AG04449 (cell line): ENCODE data around the gene DNAH5.

Source experiments
- CTCF ChIA-PET: fragments of 350-600 bp; formaldehyde crosslinking; extraction: SDS; loops from one replicate; lab custom pipeline; 2021; ENCODE audit warnings: antibody characterized with exemption; lab: Yijun Ruan, JAX
- POLR2A ChIA-PET: fragments of 400-600, 350-600 bp; formaldehyde crosslinking; extraction: SDS; loops from one replicate; lab custom pipeline; 2020; ENCODE audit warnings: antibody characterized with exemption, inconsistent platforms; lab: Yijun Ruan, JAX
- DNase-seq: peaks from one replicate; pipeline ENCODE4 v3.0.0-alpha.2; 2010; ENCODE audit warnings: low read depth, low spot score
- H3K4me3 ChIP-seq: 2 replicates; pipeline ENCODE4 v1.5.1; 2011; ENCODE audit warnings: low read depth, mild to moderate bottlenecking, control low read depth, low read length
- TF ChIP-seq, protein P1 (sequence below): IDR thresholded peaks from one replicate; pipeline ENCODE4 v1.5.1; 2011; ENCODE audit warnings: mild to moderate bottlenecking, moderate library complexity, low read length, control low read depth, inconsistent platforms; ENCODE audit not compliant: insufficient read depth; ENCODE audit errors: missing control alignments

The DNAH5 gene

GRCh38 chr5:13921578-13921977 lies 22.9 kb downstream of the DNAH5 start:
- CTCF ChIA-PET = no interaction called here
- POLR2A ChIA-PET = no interaction called here
- H3K4me3 ChIP-seq = no peak overlapping the region
- TF ChIP-seq, protein P1, sequence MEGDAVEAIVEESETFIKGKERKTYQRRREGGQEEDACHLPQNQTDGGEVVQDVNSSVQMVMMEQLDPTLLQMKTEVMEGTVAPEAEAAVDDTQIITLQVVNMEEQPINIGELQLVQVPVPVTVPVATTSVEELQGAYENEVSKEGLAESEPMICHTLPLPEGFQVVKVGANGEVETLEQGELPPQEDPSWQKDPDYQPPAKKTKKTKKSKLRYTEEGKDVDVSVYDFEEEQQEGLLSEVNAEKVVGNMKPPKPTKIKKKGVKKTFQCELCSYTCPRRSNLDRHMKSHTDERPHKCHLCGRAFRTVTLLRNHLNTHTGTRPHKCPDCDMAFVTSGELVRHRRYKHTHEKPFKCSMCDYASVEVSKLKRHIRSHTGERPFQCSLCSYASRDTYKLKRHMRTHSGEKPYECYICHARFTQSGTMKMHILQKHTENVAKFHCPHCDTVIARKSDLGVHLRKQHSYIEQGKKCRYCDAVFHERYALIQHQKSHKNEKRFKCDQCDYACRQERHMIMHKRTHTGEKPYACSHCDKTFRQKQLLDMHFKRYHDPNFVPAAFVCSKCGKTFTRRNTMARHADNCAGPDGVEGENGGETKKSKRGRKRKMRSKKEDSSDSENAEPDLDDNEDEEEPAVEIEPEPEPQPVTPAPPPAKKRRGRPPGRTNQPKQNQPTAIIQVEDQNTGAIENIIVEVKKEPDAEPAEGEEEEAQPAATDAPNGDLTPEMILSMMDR = no peak
- peak; percentile 2 for DNase-seq

DNA sequence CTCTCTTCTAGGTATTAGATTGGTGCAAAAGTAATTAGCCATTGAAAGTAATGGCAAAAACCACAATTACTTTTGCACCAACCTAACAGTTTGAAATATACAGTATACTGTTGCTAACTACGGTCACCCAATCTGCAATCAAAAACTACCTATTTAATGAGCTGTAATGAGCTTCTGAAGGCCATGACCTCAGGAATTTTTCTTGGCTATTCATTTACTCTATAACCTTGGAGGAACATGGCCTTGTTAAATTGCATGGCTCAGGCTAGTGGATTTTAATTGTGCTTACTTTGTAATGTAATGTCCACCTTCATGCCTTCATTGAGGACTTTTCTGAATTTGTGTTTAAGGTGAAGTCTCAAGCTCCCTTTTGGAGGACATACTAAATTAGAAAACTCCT lies 24.7 kb downstream of the DNAH5 start:
- TF ChIP-seq, protein P1 = no peak
- no peak overlapping the region for H3K4me3 ChIP-seq
- POLR2A ChIA-PET = no interaction called here
- CTCF ChIA-PET = no interaction called here
- DNase-seq = no peak

GRCh38 chr5:13919087-13919486 lies 25.4 kb downstream of the DNAH5 start:
- TF ChIP-seq, protein P1 = no peak
- CTCF ChIA-PET = no interaction called here
- POLR2A ChIA-PET = no interaction called here
- DNase-seq = no peak
- H3K4me3 ChIP-seq = no peak overlapping the region

- DNase-seq = no peak
- CTCF ChIA-PET = no interaction called here
- POLR2A ChIA-PET = no interaction called here
- H3K4me3 ChIP-seq = no peak overlapping the region
- TF ChIP-seq, protein P1 = no peak
These were observed 27.4 kb downstream of the DNAH5 start for GRCh38 chr5:13917061-13917460.

- CTCF ChIA-PET = no interaction called here
- POLR2A ChIA-PET = no interaction called here
- TF ChIP-seq, protein P1 = no peak
- no peak overlapping the region for H3K4me3 ChIP-seq
- no peak for DNase-seq
These were observed 30.5 kb downstream of the DNAH5 start for GRCh38 chr5:13913962-13914361.

- DNase-seq = no peak
- ChIA-PET POLR2A (no interaction called here), CTCF (no interaction called here)
- TF ChIP-seq, protein P1 = no peak
- no peak overlapping the region for H3K4me3 ChIP-seq
These were observed 33.7 kb downstream of the DNAH5 start for GRCh38 chr5:13910637-13911288.
